Fibroblast of mammary gland (primary cell): Measurements from ENCODE around the gene RASSF1.

Source experiments
- DNase-seq: peaks from one replicate; pipeline ENCODE4 v3.0.0-alpha.2; 2010; ENCODE audit warnings: low read depth
- H3K4me3 ChIP-seq: 2 replicates; pipeline ENCODE4 v1.5.1; 2011; ENCODE audit warnings: low read depth, mild to moderate bottlenecking, low read length, moderate library complexity; ENCODE audit not compliant: control insufficient read depth
- CTCF ChIP-seq: conservative IDR thresholded peaks from 2 replicates; pipeline ENCODE4 v1.5.1; 2011; ENCODE audit warnings: low read depth, low read length, inconsistent platforms; ENCODE audit not compliant: control insufficient read depth, insufficient read depth

Gene RASSF1

GRCh38 chr3:50352781-50353180 lies 12.1 kb upstream of the RASSF1 start:
- peak; percentile 43 for DNase-seq
- peak; percentile 31 for TF ChIP-seq CTCF
- H3K4me3 ChIP-seq = no peak overlapping the region

GRCh38 chr3:50351323-50351697 lies 10.7 kb upstream of the RASSF1 start:
- no peak for DNase-seq
- H3K4me3 ChIP-seq = peak overlapping the region; percentile 92
- TF ChIP-seq CTCF = no peak

- no peak for TF ChIP-seq CTCF
- peak within 1 kb of the TSS; percentile 92 for H3K4me3 ChIP-seq
- peak; percentile 83 for DNase-seq
These were observed 10.1 kb upstream of the RASSF1 start, which contains the start of the genes CYB561D2 and NPRL2 for GRCh38 chr3:50350527-50351322. TSS of gene CYB561D2 (plus strand) at chr3:50350862. CDS start at chr3:50351434, 572 bp downstream. TSS of gene NPRL2 (minus strand) at chr3:50350775. CDS start at chr3:50350652, 123 bp downstream.

GRCh38 chr3:50350213-50350526 lies 9.5 kb upstream of the RASSF1 start:
- peak overlapping the region; percentile 92 for H3K4me3 ChIP-seq
- no peak for TF ChIP-seq CTCF
- no peak for DNase-seq

- peak; percentile 75 for DNase-seq
- peak; percentile 58 for TF ChIP-seq CTCF
- no peak overlapping the region for H3K4me3 ChIP-seq
These were observed 6.7 kb upstream of the RASSF1 start for GRCh38 chr3:50347187-50347813.

- no peak for TF ChIP-seq CTCF
- H3K4me3 ChIP-seq = peak within 1 kb of the TSS; percentile 42
- peak; percentile 59 for DNase-seq
These were observed 5.1 kb upstream of the RASSF1 start, which contains the start of gene ZMYND10 for GRCh38 chr3:50345586-50346234. TSS of gene ZMYND10 (minus strand) at chr3:50345732. CDS start at chr3:50345579, 153 bp downstream.
